HCT116 (cell line): ENCODE results near the gene LKAAEAR1. TPM values are rescaled to one million over a fixed set of nuclear protein-coding genes. Genes with fewer than 3 reads are reported as not detected.

ENCODE experiments used
- ATAC-seq: fragments of 200-7000 bp; cut with Tn5 transposase; 2 replicates; pipeline ENCODE4 v1.9.1; 2020; ENCODE audit warnings: mild to moderate bottlenecking, moderate library complexity
- BruUV-seq: library from RNA; stranded (reverse); fragments of 400-500 nt; replicated peaks from 2 replicates; lab custom pipeline; 2021; lab: Mats Ljungman, UMichigan
- CTCF ChIA-PET: fragments of 300-600 bp; sonication (Branson Sonifier 250); formaldehyde crosslinking; loops from one replicate; lab custom pipeline; 2021; ENCODE audit warnings: antibody characterized with exemption; lab: Charles Lee
- POLR2A ChIA-PET: fragments of 300-600, 350-600 bp; sonication (Branson Sonifier 250); formaldehyde crosslinking; loops from one replicate; lab custom pipeline; 2021; ENCODE audit warnings: antibody characterized with exemption; lab: Charles Lee
- RAD21 ChIA-PET, 2 experiments: fragments of 300-600 bp; sonication (Branson Sonifier 250); formaldehyde crosslinking; loops; one replicate each; lab custom pipeline; 2023; ENCODE audit warnings: low total read pairs in 2 of 2; ENCODE audit not compliant: uncharacterized antibody in 2 of 2, unreplicated experiment in 2 of 2, low non-redundant PET in 1 of 2; lab: Charles Lee
- DNase-seq: peaks from one replicate; pipeline ENCODE4 v3.0.0-alpha.2; 2010; ENCODE audit warnings: low read depth, low spot score
- H2AFZ ChIP-seq: fragments of 200-600 bp; shearing (Covaris generic), sonication (generic); 2 replicates; pipeline ENCODE4 v1.6.1; 2017; ENCODE audit warnings: low read depth, mixed run types, mixed read lengths, antibody characterized with exemption, low read length; ENCODE audit not compliant: poor library complexity, severe bottlenecking
- H3K27ac ChIP-seq: 2 replicates; pipeline ENCODE4 v1.5.1; 2012; ENCODE audit warnings: low read depth, low read length
- H3K27me3 ChIP-seq: fragments of 200-600 bp; sonication (generic); 2 replicates; pipeline ENCODE4 v1.6.1; 2016; ENCODE audit warnings: mixed run types, low read length, mixed read lengths; ENCODE audit not compliant: insufficient read depth
- H3K36me3 ChIP-seq, 2 experiments: fragments of 200-500 bp in 1 of 2; fragments of 200-600 bp in 1 of 2; sonication (Bioruptor generic) in 1 of 2; sonication (generic) in 1 of 2; 2 replicates each; pipeline versions ENCODE4 v1.5.1 to v1.6.1; 2014 to 2016; ENCODE audit warnings: low read length in 2 of 2, inconsistent platforms in 1 of 2, mixed read lengths in 1 of 2, mixed run types in 1 of 2; ENCODE audit not compliant: insufficient read depth in 2 of 2, control insufficient read depth in 1 of 2
- H3K4me1 ChIP-seq, 2 experiments: fragments of 200-600 bp in 1 of 2; sonication (generic) in 1 of 2; 2 replicates each; pipeline versions ENCODE4 v1.5.1 to v1.6.1; 2012 to 2017; ENCODE audit warnings: low read length in 2 of 2, inconsistent platforms in 1 of 2, mild to moderate bottlenecking in 1 of 2, mixed read lengths in 1 of 2, mixed run types in 1 of 2, moderate library complexity in 1 of 2; ENCODE audit not compliant: insufficient read depth in 2 of 2, control insufficient read depth in 1 of 2
- H3K4me2 ChIP-seq: fragments of 200-600 bp; sonication (generic); 2 replicates; pipeline ENCODE4 v1.6.1; 2017; ENCODE audit warnings: mixed run types, low read length, mixed read lengths
- H3K4me3 ChIP-seq, 2 experiments: fragments of 200-600 bp in 1 of 2; sonication (generic) in 1 of 2; replicated peaks in 1 of 2; 2 replicates each; pipeline ENCODE4 v1.5.1; 2011 to 2016; ENCODE audit warnings: low read length in 2 of 2, control low read depth in 1 of 2, low read depth in 1 of 2, mild to moderate bottlenecking in 1 of 2, mixed read lengths in 1 of 2, mixed run types in 1 of 2
- H3K79me2 ChIP-seq: fragments of 200-600 bp; sonication (generic); 2 replicates; pipeline ENCODE4 v1.6.1; 2017; ENCODE audit warnings: mild to moderate bottlenecking, mixed run types, low read length, moderate library complexity, mixed read lengths; ENCODE audit not compliant: insufficient read depth
- H3K9ac ChIP-seq: fragments of 200-600 bp; sonication (generic); 2 replicates; pipeline ENCODE4 v1.6.1; 2016; ENCODE audit warnings: low read length, mixed read lengths
- H3K9me2 ChIP-seq: fragments of 200-600 bp; sonication (generic), shearing (Covaris generic); 2 replicates; pipeline ENCODE4 v1.6.1; 2017; ENCODE audit warnings: mixed run types, mild to moderate bottlenecking, moderate library complexity; ENCODE audit not compliant: insufficient read depth
- H3K9me3 ChIP-seq, 2 experiments: fragments of 200-500 bp in 1 of 2; fragments of 200-600 bp in 1 of 2; sonication (Bioruptor generic) in 1 of 2; sonication (generic) in 1 of 2; 2 replicates each; pipeline ENCODE4 v1.6.1; 2014 to 2017; ENCODE audit warnings: low read length in 2 of 2, mixed read lengths in 2 of 2, inconsistent platforms in 1 of 2, low read depth in 1 of 2, mild to moderate bottlenecking in 1 of 2, mixed run types in 1 of 2, moderate library complexity in 1 of 2; ENCODE audit not compliant: control insufficient read depth in 1 of 2, insufficient read depth in 1 of 2
- H4K20me1 ChIP-seq: fragments of 200-600 bp; sonication (generic), shearing (Covaris generic); 2 replicates; pipeline ENCODE4 v1.6.1; 2017; ENCODE audit warnings: mixed run types, mild to moderate bottlenecking, moderate library complexity; ENCODE audit not compliant: insufficient read depth
- FOSL1 ChIP-seq: IDR thresholded peaks from 2 replicates; pipeline ENCODE4 v1.6.1; 2012; ENCODE audit warnings: low read depth
- SP1 ChIP-seq: IDR thresholded peaks from 2 replicates; pipeline ENCODE4 v1.6.1; 2012; ENCODE audit warnings: low read depth
- TCF7L2 ChIP-seq: IDR thresholded peaks from 2 replicates; pipeline ENCODE4 v1.7.0; 2011; ENCODE audit warnings: borderline replicate concordance, inconsistent platforms; ENCODE audit not compliant: insufficient read depth, insufficient read length; ENCODE audit errors: extremely low read depth
- ZNF274 ChIP-seq: fragments of 200-500 bp; sonication (Bioruptor generic); IDR thresholded peaks from 2 replicates; pipeline ENCODE4 v1.6.1; 2014; ENCODE audit warnings: mild to moderate bottlenecking, low read depth, low read length, inconsistent platforms
- intact Hi-C: fragments of 100-400 bp; cut with micrococcal nuclease; formaldehyde crosslinking; loops from 2 replicates; pipeline ENCODE4 v1.10.0; 2022
- total RNA-seq: library from RNA; stranded (reverse); gene quantifications from one replicate; pipeline ENCODE4 v1.2.1, GENCODE V29; 2021; ENCODE audit not compliant: unreplicated experiment

LKAAEAR1 gene
- total RNA-seq, 1 experiment from 2014 or later = not detected

DNA sequence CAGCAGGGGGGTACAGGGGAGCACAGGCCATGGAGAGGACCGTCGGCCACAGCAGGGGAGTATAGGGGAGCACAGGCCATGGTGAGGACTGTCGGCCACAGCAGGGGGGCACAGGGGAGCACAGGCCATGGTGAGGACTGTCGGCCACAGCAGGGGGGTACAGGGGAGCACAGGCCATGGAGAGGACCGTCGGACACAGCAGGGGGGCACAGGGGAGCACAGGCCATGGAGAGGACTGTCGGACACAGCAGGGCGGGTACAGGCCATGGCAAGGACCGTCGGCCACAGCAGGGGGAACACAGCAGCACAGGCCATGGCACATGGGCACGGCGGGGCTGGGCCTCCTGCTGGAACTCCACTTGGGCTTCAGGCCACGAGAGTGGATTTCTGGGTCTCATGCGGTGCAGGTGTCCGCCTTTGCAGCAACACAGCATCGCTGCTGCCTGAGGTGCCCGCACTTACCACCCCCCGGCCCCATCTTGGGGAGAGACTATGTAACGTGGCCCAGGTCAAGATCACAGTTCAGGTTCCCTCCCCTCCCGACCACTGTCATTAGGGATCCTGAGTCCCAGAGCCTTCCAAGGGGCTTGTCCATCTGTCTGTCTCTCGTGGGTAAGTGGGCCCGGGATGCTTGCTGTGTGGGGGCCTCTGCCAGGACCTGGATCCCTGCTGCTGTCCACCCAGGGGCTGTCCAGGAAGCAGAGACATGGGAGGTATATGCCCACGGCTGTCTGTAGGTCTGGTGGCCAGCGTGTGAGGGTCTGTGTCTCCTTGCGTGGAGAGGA lies 20.7 kb upstream of the LKAAEAR1 start:
- H3K9me2 ChIP-seq = no peaks in the 10 kb centered on the region
- no peak overlapping the region for H3K4me3 ChIP-seq
- no TSS peak for BruUV-seq
- H3K36me3 ChIP-seq = no peaks in the 10 kb centered on the region
- TF ChIP-seq TCF7L2 (no peak), SP1 (no peak)
- no peak overlapping the region for H3K4me2 ChIP-seq
- H2AFZ ChIP-seq = no peak overlapping the region
- H3K79me2 ChIP-seq = no peaks in the 10 kb centered on the region
- ChIA-PET RAD21 (no interaction called here), CTCF (no interaction called here), POLR2A (no interaction called here)
- H3K27ac ChIP-seq = no peak overlapping the region
- no peak for ATAC-seq
- H3K4me1 ChIP-seq = peaks cover 4 to 13% of the 10 kb centered on the region in 2 experiments; a peak in 2 of 4 replicates
- intact Hi-C loops = no loop called here
- H3K9me3 ChIP-seq = no peaks in the 10 kb centered on the region
- no peak for DNase-seq
- H3K27me3 ChIP-seq = no peaks in the 10 kb centered on the region
- no peaks in the 10 kb centered on the region for H4K20me1 ChIP-seq
- no peak overlapping the region for H3K9ac ChIP-seq

- CTCF ChIA-PET = no interaction called here
- H4K20me1 ChIP-seq = no peaks in the 10 kb centered on the region
- DNase-seq = no peak
- H3K36me3 ChIP-seq = no peaks in the 10 kb centered on the region
- BruUV-seq = no TSS peak
- ATAC-seq = no peak
- H2AFZ ChIP-seq = no peak overlapping the region
- RAD21 ChIA-PET = no interaction called here
- no peaks in the 10 kb centered on the region for H3K27me3 ChIP-seq
- no peaks in the 10 kb centered on the region for H3K79me2 ChIP-seq
- no peaks in the 10 kb centered on the region for H3K9me3 ChIP-seq
- H3K27ac ChIP-seq = no peak overlapping the region
- peaks cover 4 to 13% of the 10 kb centered on the region in 2 experiments; a peak in 2 of 4 replicates for H3K4me1 ChIP-seq
- no peak overlapping the region for H3K4me3 ChIP-seq
- intact Hi-C loops = no loop called here
- POLR2A ChIA-PET = no interaction called here
- TF ChIP-seq ZNF274 (no peak), FOSL1 (no peak)
- H3K9me2 ChIP-seq = no peaks in the 10 kb centered on the region
- no peak overlapping the region for H3K9ac ChIP-seq
- no peak overlapping the region for H3K4me2 ChIP-seq
Measured at GRCh38 chr20:64103871-64104666, 19.9 kb upstream of the LKAAEAR1 start.
